SW480 (cell line): ENCODE data around the gene NOPCHAP1.
"Not testable (repeated sequence)": the region's sequence is repeated elsewhere in the genome, so short reads cannot be mapped to it uniquely, and the experiment has no call there.

Source experiments
- DNase-seq: peaks from one replicate; pipeline ENCODE4 v3.0.0-alpha.2; 2016; ENCODE audit warnings: low spot score

The NOPCHAP1 gene

DNA sequence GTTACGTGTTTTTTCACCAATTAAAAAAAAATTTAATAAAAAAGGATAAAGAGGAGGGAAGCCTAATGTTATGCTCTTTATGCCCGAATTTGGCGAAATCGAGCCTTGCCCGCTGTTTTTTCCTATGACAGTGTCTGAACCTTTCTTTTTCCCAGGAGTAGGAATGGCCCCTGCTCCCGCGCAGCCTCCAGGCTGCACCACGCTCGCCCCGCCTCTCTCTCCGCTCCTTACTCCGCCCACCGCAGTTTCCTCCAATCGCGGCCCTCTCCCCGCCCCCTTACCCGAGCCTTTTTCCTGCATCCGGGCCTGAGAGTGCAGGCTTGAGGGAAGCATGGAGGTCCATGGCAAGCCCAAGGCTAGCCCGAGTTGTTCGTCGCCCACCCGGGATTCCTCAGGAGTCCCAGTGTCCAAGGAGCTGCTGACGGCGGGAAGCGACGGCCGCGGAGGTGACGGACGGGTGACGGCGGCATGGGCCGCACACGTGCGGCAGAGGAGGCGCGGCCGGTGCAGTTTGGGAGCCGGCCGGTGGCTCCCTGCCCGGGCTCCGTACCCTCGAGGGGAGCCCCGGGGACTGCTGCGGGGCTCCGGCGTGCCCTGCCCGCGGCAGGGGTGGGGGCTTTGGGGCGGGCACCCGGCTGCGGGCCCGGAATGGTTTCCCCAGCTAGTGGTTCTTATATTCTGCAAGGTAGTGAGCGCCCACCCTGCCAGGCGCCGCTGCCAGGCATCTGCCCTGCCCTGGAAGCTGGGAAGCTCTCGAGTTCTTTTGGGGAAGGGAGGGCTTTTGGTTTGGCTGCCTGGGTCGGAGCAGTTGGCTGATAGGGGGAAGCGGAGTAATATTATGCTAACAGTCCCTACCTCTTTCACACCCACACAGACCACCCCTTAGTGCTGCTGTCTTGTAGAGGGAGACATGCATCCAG is at the start of gene NOPCHAP1:
Gene NOPCHAP1 (plus strand): TSS at position 295 of the 920 bp plus-strand sequence. CDS start 37 bp downstream, at position 332.
- peak; percentile 85 for DNase-seq

DNA sequence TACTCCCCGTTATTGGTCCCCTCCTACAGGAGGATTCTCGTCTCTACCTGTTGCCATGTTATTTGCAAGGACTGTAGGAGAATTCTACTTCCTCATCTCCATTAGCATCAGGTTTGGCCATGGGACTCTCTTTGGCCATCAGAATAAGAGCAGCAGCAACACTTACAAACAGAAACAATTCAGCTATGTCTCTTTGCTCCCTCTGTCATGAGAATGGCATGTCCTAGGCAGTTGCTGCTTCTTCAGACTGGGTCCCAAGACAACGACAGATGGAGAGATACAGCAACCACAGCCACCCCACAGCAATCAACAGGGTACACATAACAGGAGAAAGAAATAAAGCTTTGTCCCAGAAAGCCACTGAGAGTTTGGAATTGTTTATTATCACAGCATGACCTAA is 47.7 kb upstream of the NOPCHAP1 start:
- DNase-seq = no peak

DNA sequence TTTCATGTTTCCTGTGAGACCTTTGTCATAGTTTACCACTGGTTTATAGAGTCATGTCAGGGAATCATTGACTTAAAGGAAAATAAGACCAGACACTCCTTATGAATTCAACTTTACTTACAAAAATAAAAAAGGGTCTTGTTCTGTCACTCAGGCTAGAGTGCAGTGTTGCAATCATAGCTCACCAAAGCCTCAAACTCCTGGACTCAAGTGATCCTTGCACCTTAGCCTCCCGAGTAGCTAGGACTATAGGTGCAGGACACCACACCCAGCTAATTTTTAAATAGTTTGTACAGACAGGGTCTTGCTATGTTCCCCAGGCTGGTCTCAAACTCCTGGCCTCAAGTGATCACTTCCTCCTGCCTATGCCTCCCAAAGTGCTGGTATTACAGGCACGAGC is 47.0 kb upstream of the NOPCHAP1 start:
- no peak for DNase-seq

DNA sequence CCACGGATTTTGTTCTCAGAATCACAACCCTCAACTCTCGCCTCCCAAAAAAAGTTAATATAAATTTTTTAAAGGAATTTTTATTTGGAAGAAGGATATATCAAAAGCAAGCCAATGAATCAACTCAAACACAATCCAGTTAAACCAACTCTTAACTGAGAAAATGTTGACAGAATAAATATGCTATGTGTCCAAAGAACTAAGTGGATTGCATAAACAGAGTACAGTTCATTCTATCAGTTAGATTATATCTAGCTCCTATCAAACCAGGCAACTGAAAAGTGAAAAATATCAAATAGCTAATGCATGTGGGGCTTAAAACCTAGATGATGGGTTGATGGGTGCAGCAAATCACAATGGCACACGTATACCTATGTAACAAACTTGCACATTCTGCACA is 44.7 kb upstream of the NOPCHAP1 start:
- DNase-seq = no peak

DNA sequence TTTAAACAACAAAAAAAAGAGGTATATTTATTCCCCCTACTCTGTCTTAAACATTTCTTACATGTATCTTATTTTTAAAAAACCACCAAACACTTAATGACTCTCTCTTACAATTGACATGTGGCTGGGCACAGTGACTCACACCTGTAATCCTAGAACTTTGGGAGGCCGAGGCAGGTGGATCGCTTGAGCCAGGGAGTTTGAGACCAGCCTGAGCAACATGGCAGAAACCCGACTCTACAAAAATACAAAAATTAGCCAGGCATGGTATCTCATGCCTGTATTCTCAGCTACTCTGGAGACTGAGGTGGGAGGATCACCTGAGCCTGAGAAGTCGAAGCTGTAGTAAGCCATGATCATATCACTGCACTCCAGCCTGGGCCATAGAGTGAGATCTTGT is 44.0 kb upstream of the NOPCHAP1 start:
- DNase-seq = no peak

DNA sequence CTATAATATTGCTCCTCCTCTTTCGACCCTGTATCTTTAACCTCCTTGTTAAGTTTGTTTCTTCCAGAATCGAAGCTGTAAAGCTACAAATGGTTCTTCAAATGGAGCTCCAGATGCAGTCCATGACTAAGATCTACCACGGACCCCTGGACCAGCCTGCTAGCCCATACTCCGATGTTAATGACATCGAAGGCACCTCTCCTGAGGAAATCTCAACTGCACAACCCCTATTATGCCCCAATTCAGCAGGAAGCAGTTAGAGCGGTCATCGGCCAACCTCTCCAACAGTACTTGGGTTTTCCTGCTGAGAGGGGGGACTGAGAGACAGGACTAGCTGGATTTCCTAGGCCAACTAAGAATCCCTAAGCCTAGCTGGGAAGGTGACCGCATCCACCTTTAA is 42.7 kb upstream of the NOPCHAP1 start:
- not testable (repeated sequence) for DNase-seq

DNA sequence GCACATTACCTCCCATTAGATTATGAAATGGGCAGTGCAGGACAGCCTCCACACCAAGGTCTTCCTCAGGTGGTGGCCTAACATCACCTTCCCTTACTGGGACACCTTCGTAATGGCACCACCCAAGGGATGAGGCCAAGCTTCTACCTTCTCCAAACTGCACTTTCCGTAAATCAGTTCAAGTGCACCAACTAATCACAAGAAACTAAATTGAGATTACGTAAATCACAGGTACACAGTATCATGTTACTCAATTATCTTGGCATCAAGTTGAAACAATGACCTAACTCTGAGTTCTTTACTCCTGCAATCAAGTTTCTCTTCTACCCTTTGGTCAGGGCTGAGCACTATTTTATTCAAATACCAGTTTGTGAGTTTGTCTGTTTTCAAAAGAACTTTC is 41.9 kb upstream of the NOPCHAP1 start:
- DNase-seq = no peak

- DNase-seq = not testable (repeated sequence)
Observed at GRCh38 chr12:104948716-104949115, 37.4 kb upstream of the NOPCHAP1 start.

DNA sequence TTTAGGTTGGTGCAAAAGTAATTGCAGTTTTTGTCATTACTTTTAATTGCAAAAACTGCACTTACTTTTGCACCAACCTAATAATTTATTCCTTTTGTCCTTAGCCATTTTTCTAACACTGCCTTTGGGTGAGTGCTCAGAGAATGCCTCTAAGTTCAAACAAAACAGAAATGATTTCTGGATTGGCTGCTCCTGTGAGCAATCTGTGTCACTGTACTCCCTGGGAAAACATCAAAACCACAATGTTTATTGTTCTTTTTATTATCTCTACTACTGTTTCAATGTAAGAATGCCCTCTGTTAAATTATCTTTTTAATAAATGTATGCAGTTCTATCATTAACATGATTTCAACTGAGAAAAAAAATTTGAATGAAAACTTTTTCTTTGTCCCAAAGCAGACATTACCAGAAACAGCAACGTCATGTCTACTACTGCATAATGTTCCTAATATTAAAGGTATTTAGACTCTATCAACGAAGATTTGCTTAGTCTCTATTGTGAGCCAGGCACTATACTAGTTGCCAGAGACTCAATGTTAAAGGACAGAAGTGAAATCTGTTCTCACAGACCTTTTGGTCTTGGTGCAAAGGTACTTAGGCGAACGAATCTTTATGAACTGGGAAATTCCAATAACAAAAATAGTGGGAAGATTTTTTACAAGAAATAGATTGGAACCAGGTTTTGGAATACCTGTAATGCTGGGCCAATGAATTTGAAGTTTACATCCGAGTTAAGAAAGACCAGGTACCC is 34.2 kb upstream of the NOPCHAP1 start:
- no peak for DNase-seq

DNA sequence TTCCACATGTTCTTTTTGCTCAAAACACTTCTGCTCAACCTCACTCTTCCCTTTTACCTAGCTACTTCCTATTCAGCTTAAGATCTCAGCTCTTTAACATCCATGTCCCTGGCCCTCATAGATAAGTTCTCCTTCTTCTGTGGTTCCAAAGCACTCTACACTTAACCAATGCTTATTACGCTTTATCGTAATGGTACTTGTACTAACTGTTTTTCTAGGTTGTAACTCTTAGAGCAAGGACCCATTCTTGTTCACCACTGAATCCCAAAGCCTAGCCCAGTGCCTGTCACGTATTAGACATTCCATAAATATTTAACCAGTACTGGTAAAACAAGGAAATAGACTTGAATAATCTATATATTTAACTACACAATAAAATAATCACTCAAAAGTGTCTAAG is 33.3 kb upstream of the NOPCHAP1 start:
- no peak for DNase-seq

DNA sequence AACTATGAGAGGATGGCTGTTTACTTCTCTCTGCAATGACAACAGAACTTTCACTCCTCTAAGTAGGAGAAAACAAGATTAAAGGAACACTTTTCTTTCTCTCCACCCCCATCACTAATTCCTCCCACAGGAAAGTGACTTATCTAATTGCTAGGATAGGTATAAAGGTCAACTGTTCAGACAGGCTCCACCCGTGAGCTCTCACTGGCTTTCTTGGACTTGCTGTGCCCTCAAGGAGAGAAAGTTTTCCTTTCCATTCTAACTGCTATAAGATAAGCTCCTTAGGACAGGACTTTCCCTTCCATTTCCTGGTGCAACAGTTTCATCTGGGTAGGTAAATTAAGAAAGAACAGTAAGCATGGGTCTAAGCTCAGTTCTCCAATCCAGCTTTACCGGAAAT is 32.8 kb upstream of the NOPCHAP1 start:
- DNase-seq = no peak

DNA sequence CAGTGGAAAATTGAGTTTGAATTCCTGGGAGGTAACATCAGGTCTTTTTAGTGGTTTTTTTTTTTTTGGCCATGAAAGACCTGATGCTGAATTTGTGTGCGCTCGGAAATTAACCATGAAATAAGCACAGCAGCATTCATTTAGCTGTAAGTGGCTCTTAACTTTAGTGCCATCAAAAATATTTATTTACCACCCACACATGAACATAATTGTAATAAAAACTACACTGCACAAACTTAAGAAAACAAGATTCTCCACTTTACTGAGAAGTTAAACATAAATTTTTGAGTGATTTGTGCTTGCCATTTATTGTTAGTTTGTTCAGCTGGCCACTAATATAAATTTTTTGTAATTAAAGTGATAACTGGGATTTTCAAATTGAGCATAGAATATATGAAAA is 30.4 kb upstream of the NOPCHAP1 start:
- DNase-seq = no peak

GRCh38 chr12:104956870-104957718 is 29.0 kb upstream of the NOPCHAP1 start:
- DNase-seq = no peak

GRCh38 chr12:104957719-104958000 is 28.5 kb upstream of the NOPCHAP1 start:
- peak; percentile 49 for DNase-seq

DNA sequence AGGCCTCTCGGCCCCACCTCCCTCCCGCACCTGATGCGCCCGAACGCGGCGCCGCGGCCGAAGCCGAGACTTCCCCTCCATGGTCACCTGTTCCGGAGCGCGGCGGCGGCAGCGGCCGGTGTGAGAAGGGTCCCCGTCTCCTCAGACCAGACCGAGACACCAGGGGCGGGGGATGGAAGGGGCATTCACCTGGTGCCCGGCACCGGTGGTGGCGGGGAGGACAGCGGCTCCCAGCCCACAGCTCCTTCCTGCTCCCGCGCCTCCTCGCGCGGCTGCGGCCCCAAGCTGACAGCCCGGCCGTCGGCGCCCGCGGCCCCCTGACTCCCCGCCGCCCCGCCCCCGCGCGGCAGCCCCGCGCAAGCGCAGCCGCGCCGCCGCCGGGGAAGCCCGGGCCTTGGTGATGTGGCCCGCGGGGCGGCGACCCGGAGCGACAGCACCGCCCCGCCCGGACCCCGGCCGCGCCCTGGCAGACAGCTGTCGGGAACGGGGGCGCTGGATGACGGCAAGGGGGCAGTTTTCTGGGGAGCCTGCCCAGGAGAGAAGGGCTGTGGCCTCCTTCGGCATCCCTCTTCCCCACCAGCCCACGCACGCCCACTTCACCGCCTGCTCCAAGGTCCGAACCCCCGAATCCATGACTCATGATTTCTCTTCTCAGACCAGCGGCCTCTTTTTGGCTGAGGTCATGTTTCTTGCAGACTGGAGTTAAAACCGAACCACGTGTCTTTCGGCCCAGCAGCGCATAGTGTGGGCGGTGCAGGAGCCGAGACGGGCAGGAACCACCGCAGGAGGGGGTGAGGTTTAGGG is 27.9 kb upstream of the NOPCHAP1 start, which contains the start of gene SLC41A2:
Gene SLC41A2 (minus strand): TSS at position 290 of the 804 bp plus-strand sequence. CDS start 29,763 bp downstream, outside the sequence.
- peak; percentile 92 for DNase-seq

DNA sequence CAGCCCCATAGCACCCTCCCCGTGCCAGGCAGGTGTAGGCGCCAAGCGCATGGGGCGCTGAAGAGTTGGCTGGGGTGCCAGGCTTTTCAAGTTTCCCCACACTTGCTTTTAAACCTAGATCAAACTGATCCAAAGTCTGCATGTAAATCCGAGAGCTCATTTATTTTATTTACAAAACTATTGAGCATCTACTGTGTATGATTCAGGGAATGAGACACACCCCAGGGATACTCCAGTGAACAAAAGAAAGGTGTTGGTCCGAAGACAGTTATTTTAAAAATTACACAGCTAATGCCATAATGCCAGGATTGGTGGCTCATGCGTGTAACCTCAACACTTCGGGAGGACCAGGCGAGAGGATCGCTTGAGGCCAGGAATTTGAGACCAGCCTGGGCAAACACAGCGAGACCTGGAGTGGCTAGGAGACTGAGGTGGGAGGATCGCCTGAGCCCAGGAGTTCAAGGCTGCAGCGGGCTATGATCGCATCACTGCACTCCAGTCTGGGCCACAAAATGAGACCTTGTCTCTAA is 27.2 kb upstream of the NOPCHAP1 start:
- DNase-seq = no peak

DNA sequence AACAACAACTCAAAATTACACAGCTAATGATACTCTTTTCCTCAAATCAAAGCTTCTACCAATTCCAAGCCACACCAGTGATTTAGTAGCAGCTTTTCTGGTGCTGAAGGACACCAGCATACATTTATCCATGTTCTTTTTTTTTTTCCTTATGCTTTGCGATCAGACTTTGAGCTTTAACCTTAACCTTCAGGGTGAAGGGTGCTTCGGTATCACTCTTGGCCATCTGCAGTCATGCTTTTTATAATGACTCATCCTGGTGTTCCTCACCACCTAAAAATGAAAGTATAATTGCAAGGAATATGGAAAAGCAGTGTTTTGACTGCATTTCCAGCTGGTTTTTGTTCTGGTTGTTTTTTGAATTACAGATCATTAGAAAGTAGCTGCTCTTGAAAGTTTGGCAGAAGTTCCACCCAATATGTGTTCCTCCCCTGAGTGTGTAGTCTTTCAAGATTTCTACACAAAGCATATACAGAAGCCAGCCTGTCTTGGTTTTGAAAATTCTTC is 26.7 kb upstream of the NOPCHAP1 start:
- peak; percentile 41 for DNase-seq

- DNase-seq = no peak
Observed at GRCh38 chr12:104960464-104960863, 25.7 kb upstream of the NOPCHAP1 start.

DNA sequence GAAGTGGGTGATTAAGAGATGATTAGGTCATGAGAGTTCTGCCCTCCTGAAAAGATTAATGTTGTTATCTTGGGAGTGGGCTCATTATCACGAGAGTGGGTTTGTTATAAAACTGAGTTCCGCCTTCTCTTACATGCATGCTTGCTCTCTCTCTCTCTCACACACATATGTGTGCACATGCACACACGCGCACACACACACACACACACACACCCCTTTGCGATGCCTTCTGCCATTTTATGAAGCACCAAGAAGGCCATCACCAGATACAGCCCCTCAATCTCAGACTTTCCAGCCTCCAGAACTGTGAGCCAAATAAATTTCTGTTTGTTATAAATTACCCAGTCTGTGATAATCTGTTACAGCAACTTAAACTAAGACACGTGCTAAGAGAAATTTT is 22.4 kb upstream of the NOPCHAP1 start:
- no peak for DNase-seq

GRCh38 chr12:104964167-104964855 is 21.8 kb upstream of the NOPCHAP1 start:
- no peak for DNase-seq
